ENCODE data around the gene PKHD1.

Gene PKHD1

DNA sequence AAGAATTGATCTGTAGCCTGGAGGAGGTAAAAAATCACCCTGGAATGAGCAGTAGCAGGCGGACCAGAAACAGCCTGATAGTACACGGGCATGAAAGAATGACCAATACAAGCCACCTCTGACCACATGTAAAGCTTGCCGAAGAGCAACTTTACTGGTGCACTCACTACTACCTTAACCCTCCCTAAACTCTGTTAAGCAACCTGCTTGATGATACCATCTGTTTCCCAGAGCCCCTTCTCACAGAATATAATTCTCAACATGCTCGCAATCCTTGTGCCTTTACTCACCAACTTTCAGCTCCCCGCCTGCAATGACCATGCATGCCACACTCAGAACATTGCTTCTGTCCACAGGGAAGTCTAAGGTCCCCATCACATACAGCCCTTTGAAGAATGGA is 296.5 kb downstream of the PKHD1 start:
- TF ChIP-seq POLR2AphosphoS5 (IDR thresholded peaks at IDR 0.05; ENCODE audit: low read depth, low read length), result no peak
- no peak for TF ChIP-seq TAF1 (IDR thresholded peaks at IDR 0.05; ENCODE audit: borderline replicate concordance, insufficient read depth, low read length)
- TF ChIP-seq FOXP2 (optimal IDR thresholded peaks at IDR 0.05; ENCODE audit: borderline replicate concordance, extremely low read depth, extremely low read length, insufficient read depth), result no peak
- no peak for TF ChIP-seq REST (IDR thresholded peaks at IDR 0.05; ENCODE audit: insufficient read depth in 1 of 2, low read depth in 2 of 2, low read length in 2 of 2)
- no peak for TF ChIP-seq SIN3A (IDR thresholded peaks at IDR 0.05; ENCODE audit: borderline replicate concordance, insufficient read depth, low read length)

DNA sequence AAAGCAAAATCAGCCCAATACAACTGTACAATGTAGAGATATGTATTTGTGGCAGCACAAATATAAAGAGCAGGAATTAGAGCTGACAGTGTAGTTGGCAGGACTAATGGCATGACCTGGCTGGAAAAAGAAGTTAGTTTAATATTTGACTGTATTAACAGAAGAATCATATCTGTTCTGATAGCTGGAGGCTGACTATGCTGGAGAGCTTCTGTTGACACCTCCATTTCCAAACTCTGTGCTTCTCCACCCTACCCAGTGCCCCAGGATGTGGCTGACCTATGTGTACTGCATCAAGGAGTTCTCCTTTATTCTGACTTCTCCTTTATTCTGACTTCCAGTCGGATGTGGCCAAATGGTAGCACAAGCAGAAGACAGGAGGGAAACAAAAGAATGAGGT is 299.3 kb downstream of the PKHD1 start:
- TF ChIP-seq SIN3A (IDR thresholded peaks at IDR 0.05; ENCODE audit: borderline replicate concordance, insufficient read depth, low read length), result no peak
- no peak for TF ChIP-seq FOXP2 (optimal IDR thresholded peaks at IDR 0.05; ENCODE audit: borderline replicate concordance, extremely low read depth, extremely low read length, insufficient read depth)
- TF ChIP-seq TAF1 (IDR thresholded peaks at IDR 0.05; ENCODE audit: borderline replicate concordance, insufficient read depth, low read length), result no peak
- TF ChIP-seq REST (IDR thresholded peaks at IDR 0.05; ENCODE audit: insufficient read depth in 1 of 2, low read depth in 2 of 2, low read length in 2 of 2), result no peak
- TF ChIP-seq POLR2AphosphoS5 (IDR thresholded peaks at IDR 0.05; ENCODE audit: low read depth, low read length), result no peak

GRCh38 chr6:51778666-51779065 is 308.7 kb downstream of the PKHD1 start:
- no peak for TF ChIP-seq SIN3A (IDR thresholded peaks at IDR 0.05; ENCODE audit: borderline replicate concordance, insufficient read depth, low read length)

DNA sequence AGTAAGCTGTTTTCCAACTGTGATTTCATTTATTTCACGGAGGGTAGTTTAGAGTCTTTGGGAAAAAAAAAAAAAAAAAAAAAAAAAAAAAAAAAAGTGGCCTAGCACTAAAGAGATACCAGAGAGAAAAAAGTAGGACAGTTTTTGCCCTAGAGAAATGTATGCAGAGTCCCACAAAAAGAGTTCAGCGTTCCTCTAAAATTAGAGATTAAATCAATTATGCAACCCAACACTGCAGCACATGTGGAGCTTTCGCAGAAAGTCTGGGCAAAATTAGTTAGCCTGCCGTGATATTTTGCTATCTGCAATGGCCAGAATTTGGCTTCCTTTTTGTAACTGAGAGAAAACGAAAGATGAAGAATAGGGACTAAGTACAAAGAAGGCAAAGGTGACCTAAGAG is 309.8 kb downstream of the PKHD1 start:
- TF ChIP-seq REST (IDR thresholded peaks at IDR 0.05; ENCODE audit: insufficient read depth in 1 of 2, low read depth in 2 of 2, low read length in 2 of 2) (no peak), POLR2AphosphoS5 (IDR thresholded peaks at IDR 0.05; ENCODE audit: low read depth, low read length) (no peak), SIN3A (IDR thresholded peaks at IDR 0.05; ENCODE audit: borderline replicate concordance, insufficient read depth, low read length) (no peak)

GRCh38 chr6:51775942-51776860 is 311.2 kb downstream of the PKHD1 start:
- TF ChIP-seq REST (IDR thresholded peaks at IDR 0.05; ENCODE audit: insufficient read depth in 1 of 2, low read depth in 2 of 2, low read length in 2 of 2) (no peak), SIN3A (IDR thresholded peaks at IDR 0.05; ENCODE audit: borderline replicate concordance, insufficient read depth, low read length) (no peak), POLR2AphosphoS5 (IDR thresholded peaks at IDR 0.05; ENCODE audit: low read depth, low read length) (no peak), FOXP2 (optimal IDR thresholded peaks at IDR 0.05; ENCODE audit: borderline replicate concordance, extremely low read depth, extremely low read length, insufficient read depth) (no peak), TAF1 (IDR thresholded peaks at IDR 0.05; ENCODE audit: borderline replicate concordance, insufficient read depth, low read length) (no peak)
